Sigmoid colon (tissue), 4 donors: ENCODE data around the gene C5orf15.

Source experiments
- EP300 ChIP-seq, 4 donors: sonication (generic); formaldehyde crosslinking; IDR thresholded peaks; one replicate each; pipeline ENCODE4 v1.6.1; 2017; ENCODE audit warnings: antibody characterized with exemption in 4 of 4
- POLR2AphosphoS5 ChIP-seq, 4 donors: sonication (generic); formaldehyde crosslinking; IDR thresholded peaks; one replicate each; pipeline ENCODE4 v1.6.1; 2017; ENCODE audit warnings: antibody characterized with exemption in 4 of 4
- TF ChIP-seq, protein P1 (sequence below), 4 experiments: fragments of 450-650 bp in 3 of 4; fragments of 200-600 bp in 1 of 4; IDR thresholded peaks; one replicate each; pipeline ENCODE4 v1.5.1; 2016 to 2019; ENCODE audit warnings: antibody characterized with exemption in 4 of 4, mild to moderate bottlenecking in 3 of 4, moderate library complexity in 2 of 4

DNA sequence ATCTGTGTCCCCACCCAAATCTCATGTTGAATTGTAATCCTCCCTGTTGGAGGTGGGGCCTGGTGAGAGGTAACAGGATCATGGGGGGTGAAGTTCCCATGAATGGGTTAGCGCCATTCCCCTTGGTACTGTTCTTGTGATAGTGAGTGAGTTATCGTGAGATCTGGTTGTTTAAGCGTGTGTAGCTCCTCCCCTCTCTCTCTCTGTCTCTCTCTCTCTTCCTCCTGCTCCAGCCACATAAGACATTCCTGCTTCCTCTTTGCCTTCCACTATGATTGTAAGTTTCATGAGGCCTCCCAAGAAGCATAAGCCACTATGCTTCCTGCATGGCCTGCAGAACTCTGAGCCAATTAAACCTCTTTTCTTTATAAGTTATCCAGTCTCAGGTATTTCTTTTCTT, 28.8 kb downstream of the C5orf15 start:
- no peak for TF ChIP-seq EP300 (IDR thresholded peaks at IDR 0.05)
- TF ChIP-seq, protein P1, sequence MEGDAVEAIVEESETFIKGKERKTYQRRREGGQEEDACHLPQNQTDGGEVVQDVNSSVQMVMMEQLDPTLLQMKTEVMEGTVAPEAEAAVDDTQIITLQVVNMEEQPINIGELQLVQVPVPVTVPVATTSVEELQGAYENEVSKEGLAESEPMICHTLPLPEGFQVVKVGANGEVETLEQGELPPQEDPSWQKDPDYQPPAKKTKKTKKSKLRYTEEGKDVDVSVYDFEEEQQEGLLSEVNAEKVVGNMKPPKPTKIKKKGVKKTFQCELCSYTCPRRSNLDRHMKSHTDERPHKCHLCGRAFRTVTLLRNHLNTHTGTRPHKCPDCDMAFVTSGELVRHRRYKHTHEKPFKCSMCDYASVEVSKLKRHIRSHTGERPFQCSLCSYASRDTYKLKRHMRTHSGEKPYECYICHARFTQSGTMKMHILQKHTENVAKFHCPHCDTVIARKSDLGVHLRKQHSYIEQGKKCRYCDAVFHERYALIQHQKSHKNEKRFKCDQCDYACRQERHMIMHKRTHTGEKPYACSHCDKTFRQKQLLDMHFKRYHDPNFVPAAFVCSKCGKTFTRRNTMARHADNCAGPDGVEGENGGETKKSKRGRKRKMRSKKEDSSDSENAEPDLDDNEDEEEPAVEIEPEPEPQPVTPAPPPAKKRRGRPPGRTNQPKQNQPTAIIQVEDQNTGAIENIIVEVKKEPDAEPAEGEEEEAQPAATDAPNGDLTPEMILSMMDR (IDR thresholded peaks at IDR 0.05), result no peak
- TF ChIP-seq POLR2AphosphoS5 (IDR thresholded peaks at IDR 0.05), result no peak
